Kidney (tissue), 14 donors: Measurements from ENCODE around the gene DENND5B. TPM values are rescaled to one million over a fixed set of nuclear protein-coding genes. Genes with fewer than 3 reads are reported as not detected.

ENCODE experiments used
- DNase-seq, 5 donors: peaks; one replicate each; pipeline ENCODE4 v3.0.0-alpha.2; 2013 to 2020
- FAIRE-seq: peaks from 2 replicates; lab custom pipeline; 2012; peaks lifted over from hg19 to GRCh38; lab: Jason Lieb, UNC
- H3K27ac ChIP-seq, 2 donors: one replicate each; pipeline ENCODE4 v1.7.0; 2013; ENCODE audit warnings: low read depth in 2 of 2, low read length in 2 of 2, inconsistent platforms in 1 of 2
- H3K27me3 ChIP-seq: one replicate; pipeline ENCODE4 v1.7.1; 2013; ENCODE audit warnings: low read length, inconsistent platforms; ENCODE audit not compliant: control insufficient read depth, insufficient read depth
- H3K36me3 ChIP-seq, 3 donors: one replicate each; pipeline versions ENCODE4 v1.7.0 to v1.7.1; 2013; ENCODE audit warnings: low read length in 3 of 3, control low read depth in 1 of 3, inconsistent platforms in 1 of 3; ENCODE audit not compliant: insufficient read depth in 3 of 3, control insufficient read depth in 2 of 3
- H3K4me1 ChIP-seq, 3 donors: one replicate each; pipeline versions ENCODE4 v1.7.0 to v1.7.1; 2013; ENCODE audit warnings: low read length in 3 of 3, inconsistent platforms in 1 of 3, low read depth in 1 of 3; ENCODE audit not compliant: control insufficient read depth in 2 of 3, insufficient read depth in 2 of 3
- H3K4me3 ChIP-seq, 3 donors: one replicate each; pipeline versions ENCODE4 v1.7.0 to v1.8.1; 2013; ENCODE audit warnings: low read length in 3 of 3, control low read depth in 1 of 3, inconsistent platforms in 1 of 3
- H3K9ac ChIP-seq, 3 donors: one replicate each; pipeline versions ENCODE4 v1.7.0 to v1.7.1; 2013; ENCODE audit warnings: low read length in 3 of 3, control low read depth in 1 of 3, inconsistent platforms in 1 of 3
- H3K9me3 ChIP-seq, 3 donors: one replicate each; pipeline versions ENCODE4 v1.7.0 to v1.7.1; 2013; ENCODE audit warnings: low read length in 3 of 3, control low read depth in 1 of 3, inconsistent platforms in 1 of 3; ENCODE audit not compliant: control insufficient read depth in 2 of 3, insufficient read depth in 1 of 3
- CTCF ChIP-seq: IDR thresholded peaks from 3 replicates; pipeline ENCODE4 v1.5.1; 2012; ENCODE audit warnings: mild to moderate bottlenecking, moderate library complexity, borderline replicate concordance; ENCODE audit not compliant: insufficient read depth; ENCODE audit errors: extremely low read depth
- intact Hi-C: fragments of 100-400 bp; cut with DNase I; formaldehyde crosslinking; loops from one replicate; pipeline ENCODE4 v1.11.1; 2022
- polyA plus RNA-seq: library from polyadenylated mRNA; stranded (reverse); fragments of 350-450 nt; fragmentation: Illumina TruSeq; extraction: RNeasy Lipid Tissue Mini Kit (QIAGEN cat#74804); gene quantifications from one replicate; pipeline ENCODE4 v1.2.3, GENCODE V29; 2014; ENCODE audit warnings: low read depth, low replicate concordance; ENCODE audit not compliant: insufficient read depth
- total RNA-seq: library from RNA; stranded (reverse); fragmentation: NEBNext Ultra II Directional; extraction: Animal tissue kit (Norgen Biotek cat#: 25700); gene quantifications from one replicate; pipeline ENCODE4 v1.2.1, GENCODE V29; 2021
- donor health status: control.
- donor health status: control.
- donor health status: control.
- donor health status: control.
- donor health status: control.
- donor health status: DM: yes; HTN: yes; CAD: no.
- donor health status: Normal renal cell carcinoma (clear cell type).

DENND5B gene
- total and polyA plus RNA-seq, 2 donors from 2014 or later: 2.9 to 14.1 TPM

- Histone ChIP-seq H3K9ac (no peak overlapping the region), H3K27ac (no peak overlapping the region), H3K27me3 (no peaks in the 10 kb centered on the region), H3K36me3 (peaks cover 0 to 2% (median 0%) of the 10 kb centered on the region in 3 donors), H3K9me3 (no peaks in the 10 kb centered on the region), H3K4me1 (no peaks in the 10 kb centered on the region), H3K4me3 (no peak overlapping the region)
- intact Hi-C loops: no loop called here
- FAIRE-seq (no peak), DNase-seq (no peak)
- no peak for TF ChIP-seq CTCF
Measured at GRCh38 chr12:31465002-31465401, 125.9 kb downstream of the DENND5B start.

GRCh38 chr12:31460024-31460423 is 130.9 kb downstream of the DENND5B start:
- Histone ChIP-seq H3K4me1 (no peaks in the 10 kb centered on the region), H3K9ac (no peak overlapping the region), H3K27me3 (no peaks in the 10 kb centered on the region), H3K27ac (no peak overlapping the region), H3K4me3 (no peak overlapping the region), H3K9me3 (no peaks in the 10 kb centered on the region), H3K36me3 (peaks cover 0 to 4% (median 4%) of the 10 kb centered on the region in 3 donors)
- TF ChIP-seq CTCF: no peak
- DNase-seq: no peak
- FAIRE-seq: no peak
- intact Hi-C loops: no loop called here

GRCh38 chr12:31456562-31456961 is 134.4 kb downstream of the DENND5B start:
- Histone ChIP-seq H3K9me3 (no peaks in the 10 kb centered on the region), H3K27ac (no peak overlapping the region), H3K4me3 (no peak overlapping the region), H3K4me1 (no peaks in the 10 kb centered on the region), H3K27me3 (no peaks in the 10 kb centered on the region), H3K9ac (no peak overlapping the region), H3K36me3 (peaks cover 0 to 8% (median 7%) of the 10 kb centered on the region in 3 donors)
- no peak for TF ChIP-seq CTCF
- DNase-seq (no peak), FAIRE-seq (no peak)
- intact Hi-C loops: no loop called here

GRCh38 chr12:31444736-31445135 is 146.2 kb downstream of the DENND5B start:
- Histone ChIP-seq H3K36me3 (peaks cover 0 to 4% (median 0%) of the 10 kb centered on the region in 3 donors), H3K27me3 (no peaks in the 10 kb centered on the region), H3K4me3 (no peak overlapping the region), H3K9me3 (no peaks in the 10 kb centered on the region), H3K4me1 (no peaks in the 10 kb centered on the region), H3K27ac (no peak overlapping the region), H3K9ac (no peak overlapping the region)
- no peak for FAIRE-seq
- DNase-seq: no peak
- intact Hi-C loops: no loop called here
- TF ChIP-seq CTCF: no peak
